Effector memory CD8-positive, alpha-beta T cell (primary cell): Measurements from ENCODE around the gene THUMPD3.
A peak's percentile ranks its signal among the peaks of the same experiment; 100 is the strongest.

Experiments
- ATAC-seq: fragments of 150-1000 bp; cut with Tn5 transposase; replicated peaks from 2 replicates; pipeline ENCODE4 v1.10.0; 2021; ENCODE audit warnings: mild to moderate bottlenecking, moderate library complexity
- DNase-seq, 3 experiments: peaks; one replicate each; pipeline ENCODE4 v3.0.0; 2021
- H3K27ac Mint-ChIP-seq, 2 donors: one replicate each; pipeline ENCODE4 v1.8.0; 2022; ENCODE audit warnings: mild to moderate bottlenecking in 2 of 2, mixed read lengths in 2 of 2, moderate library complexity in 2 of 2
- H3K27me3 Mint-ChIP-seq, 2 donors: one replicate each; pipeline ENCODE4 v1.8.0; 2022; ENCODE audit warnings: mixed read lengths in 2 of 2
- H3K36me3 Mint-ChIP-seq: one replicate; pipeline ENCODE4 v1.8.0; 2022; ENCODE audit warnings: mild to moderate bottlenecking, moderate library complexity, mixed read lengths; ENCODE audit not compliant: insufficient read depth
- H3K4me1 Mint-ChIP-seq, 2 donors: one replicate each; pipeline ENCODE4 v1.8.0; 2022; ENCODE audit warnings: low read depth in 2 of 2, mixed read lengths in 2 of 2
- H3K4me3 Mint-ChIP-seq, 2 donors: one replicate each; pipeline ENCODE4 v1.8.0; 2022; ENCODE audit warnings: mild to moderate bottlenecking in 2 of 2, mixed read lengths in 2 of 2, moderate library complexity in 2 of 2
- H3K9me3 Mint-ChIP-seq, 2 donors: one replicate each; pipeline ENCODE4 v1.8.0; 2022; ENCODE audit warnings: mixed read lengths in 2 of 2

THUMPD3 gene

GRCh38 chr3:9343115-9343514, 19.7 kb upstream of the THUMPD3 start:
- ATAC-seq (no peak), DNase-seq (no peak)
- Mint-ChIP-seq H3K36me3 (no peaks in the 10 kb centered on the region), H3K9me3 (no peaks in the 10 kb centered on the region), H3K27ac (no peak overlapping the region), H3K27me3 (no peaks in the 10 kb centered on the region), H3K4me3 (no peak overlapping the region), H3K4me1 (no peaks in the 10 kb centered on the region)

GRCh38 chr3:9345041-9345440, 17.8 kb upstream of the THUMPD3 start:
- Mint-ChIP-seq H3K27ac (no peak overlapping the region), H3K4me1 (no peaks in the 10 kb centered on the region), H3K27me3 (no peaks in the 10 kb centered on the region), H3K9me3 (no peaks in the 10 kb centered on the region), H3K4me3 (no peak overlapping the region), H3K36me3 (no peaks in the 10 kb centered on the region)
- DNase-seq, result no peak
- no peak for ATAC-seq

GRCh38 chr3:9346141-9346540, 16.7 kb upstream of the THUMPD3 start:
- ATAC-seq, result no peak
- Mint-ChIP-seq H3K9me3 (no peaks in the 10 kb centered on the region), H3K27me3 (no peaks in the 10 kb centered on the region), H3K4me1 (no peaks in the 10 kb centered on the region), H3K4me3 (no peak overlapping the region), H3K36me3 (no peaks in the 10 kb centered on the region), H3K27ac (no peak overlapping the region)
- DNase-seq, result no peak

- H3K4me3 Mint-ChIP-seq, result no peak overlapping the region
- no peak for DNase-seq
These were observed 15.8 kb upstream of the THUMPD3 start for GRCh38 chr3:9347081-9347480.

GRCh38 chr3:9347887-9348286, 15.0 kb upstream of the THUMPD3 start:
- Mint-ChIP-seq H3K4me3 (no peak overlapping the region), H3K9me3 (no peaks in the 10 kb centered on the region), H3K4me1 (peaks cover under 1% of the 10 kb centered on the region in 2 donors), H3K36me3 (no peaks in the 10 kb centered on the region), H3K27me3 (no peaks in the 10 kb centered on the region), H3K27ac (no peak overlapping the region)
- DNase-seq (no peak), ATAC-seq (no peak)

More at GRCh38 chr3:9347081-9347480, 15.8 kb upstream of the THUMPD3 start:
- no peaks in the 10 kb centered on the region for H3K4me1 Mint-ChIP-seq
- no peaks in the 10 kb centered on the region for H3K27me3 Mint-ChIP-seq
- no peaks in the 10 kb centered on the region for H3K36me3 Mint-ChIP-seq
- no peaks in the 10 kb centered on the region for H3K9me3 Mint-ChIP-seq
- H3K27ac Mint-ChIP-seq, result no peak overlapping the region
- ATAC-seq, result no peak

- Mint-ChIP-seq H3K27me3 (no peaks in the 10 kb centered on the region), H3K36me3 (no peaks in the 10 kb centered on the region), H3K4me3 (no peak overlapping the region), H3K4me1 (peaks cover 4 to 10% of the 10 kb centered on the region in 2 donors), H3K9me3 (no peaks in the 10 kb centered on the region), H3K27ac (no peak overlapping the region)
- no peak for ATAC-seq
- no peak for DNase-seq
These were observed 13.3 kb upstream of the THUMPD3 start for GRCh38 chr3:9349321-9350117.

- Mint-ChIP-seq H3K36me3 (no peaks in the 10 kb centered on the region), H3K27me3 (no peaks in the 10 kb centered on the region), H3K4me3 (no peak overlapping the region), H3K9me3 (no peaks in the 10 kb centered on the region), H3K4me1 (peaks cover 14 to 19% of the 10 kb centered on the region in 2 donors), H3K27ac (no peak overlapping the region)
- DNase-seq (no peak), ATAC-seq (no peak)
These were observed 11.1 kb upstream of the THUMPD3 start for GRCh38 chr3:9351709-9352126.

GRCh38 chr3:9352917-9353752, 9.7 kb upstream of the THUMPD3 start:
- H3K27ac Mint-ChIP-seq, result peak overlapping the region in 1 of 2 donors; percentile 54
- DNase-seq (peak; percentile 51 to 57 (median 53)), ATAC-seq (peak; percentile 60)
- H3K27me3 Mint-ChIP-seq, result no peaks in the 10 kb centered on the region
- no peaks in the 10 kb centered on the region for H3K9me3 Mint-ChIP-seq
- no peak overlapping the region for H3K4me3 Mint-ChIP-seq
- H3K4me1 Mint-ChIP-seq, result peaks cover 14 to 19% of the 10 kb centered on the region in 2 donors
- H3K36me3 Mint-ChIP-seq, result no peaks in the 10 kb centered on the region

- ATAC-seq (no peak), DNase-seq (no peak)
- H3K4me1 Mint-ChIP-seq, result peaks cover 7 to 14% of the 10 kb centered on the region in 2 donors
- peak overlapping the region; percentile 71 to 100 for H3K27ac Mint-ChIP-seq
- peaks cover 28% of the 10 kb centered on the region for H3K36me3 Mint-ChIP-seq
- no peaks in the 10 kb centered on the region for H3K27me3 Mint-ChIP-seq
- peak overlapping the region in 1 of 2 donors; percentile 98 for H3K4me3 Mint-ChIP-seq
- H3K9me3 Mint-ChIP-seq, result no peaks in the 10 kb centered on the region
These were observed 1.0 kb upstream of the THUMPD3 start for GRCh38 chr3:9361691-9362388.

- no peak overlapping the region for H3K27ac Mint-ChIP-seq
- no peak for DNase-seq
- H3K27me3 Mint-ChIP-seq, result no peaks in the 10 kb centered on the region
- H3K9me3 Mint-ChIP-seq, result no peaks in the 10 kb centered on the region
- H3K36me3 Mint-ChIP-seq, result peaks cover 91% of the 10 kb centered on the region
- H3K4me1 Mint-ChIP-seq, result peaks cover 0 to 26% of the 10 kb centered on the region in 2 donors
- ATAC-seq, result no peak
- H3K4me3 Mint-ChIP-seq, result no peak overlapping the region
These were observed 6.7 kb downstream of the THUMPD3 start for GRCh38 chr3:9369508-9369907.

GRCh38 chr3:9373465-9373864, 10.6 kb downstream of the THUMPD3 start:
- ATAC-seq (no peak), DNase-seq (no peak)
- H3K9me3 Mint-ChIP-seq, result no peaks in the 10 kb centered on the region
- peak overlapping the region in 1 of 2 donors; percentile 31 for H3K27ac Mint-ChIP-seq
- H3K27me3 Mint-ChIP-seq, result no peaks in the 10 kb centered on the region
- peaks cover 89% of the 10 kb centered on the region for H3K36me3 Mint-ChIP-seq
- peaks cover 10 to 38% of the 10 kb centered on the region in 2 donors for H3K4me1 Mint-ChIP-seq
- no peak overlapping the region for H3K4me3 Mint-ChIP-seq

GRCh38 chr3:9377981-9378380, 15.1 kb downstream of the THUMPD3 start:
- peaks cover 68% of the 10 kb centered on the region for H3K36me3 Mint-ChIP-seq
- no peaks in the 10 kb centered on the region for H3K9me3 Mint-ChIP-seq
- H3K4me1 Mint-ChIP-seq, result peaks cover 10 to 37% of the 10 kb centered on the region in 2 donors
- no peaks in the 10 kb centered on the region for H3K27me3 Mint-ChIP-seq
- ATAC-seq (no peak), DNase-seq (no peak)
- H3K4me3 Mint-ChIP-seq, result no peak overlapping the region
- H3K27ac Mint-ChIP-seq, result peak overlapping the region; percentile 54 to 57

GRCh38 chr3:9379327-9379726, 16.5 kb downstream of the THUMPD3 start:
- peaks cover 10 to 33% of the 10 kb centered on the region in 2 donors for H3K4me1 Mint-ChIP-seq
- no peak for ATAC-seq
- H3K27me3 Mint-ChIP-seq, result no peaks in the 10 kb centered on the region
- no peak overlapping the region for H3K4me3 Mint-ChIP-seq
- no peak for DNase-seq
- H3K27ac Mint-ChIP-seq, result peak overlapping the region; percentile 1 to 61
- H3K9me3 Mint-ChIP-seq, result no peaks in the 10 kb centered on the region
- peaks cover 69% of the 10 kb centered on the region for H3K36me3 Mint-ChIP-seq
